Measurements from ENCODE around the gene CNGA1.
"Not testable (repeated sequence)": the region's sequence is repeated elsewhere in the genome, so short reads cannot be mapped to it uniquely, and the experiment has no call there.

The CNGA1 gene

GRCh38 chr4:48031802-48032525 is 15.5 kb upstream of the CNGA1 start:
- DNase-seq = no peak

GRCh38 chr4:48030470-48030869 is 14.0 kb upstream of the CNGA1 start:
- no peak for DNase-seq

- no peak for DNase-seq
Measured at GRCh38 chr4:48028696-48029095, 12.2 kb upstream of the CNGA1 start.

GRCh38 chr4:48027653-48028052 is 11.2 kb upstream of the CNGA1 start:
- no peak for DNase-seq

GRCh38 chr4:48025005-48025404 is 8.5 kb upstream of the CNGA1 start:
- peak in 1 of 56 donors; percentile 3 for DNase-seq

- DNase-seq = no peak
Measured at GRCh38 chr4:48024522-48024921, 8.0 kb upstream of the CNGA1 start.

- no peak for DNase-seq
Measured at GRCh38 chr4:48022192-48022799, 5.8 kb upstream of the CNGA1 start.

- DNase-seq = no peak
Measured at GRCh38 chr4:48021100-48021499, 4.6 kb upstream of the CNGA1 start.

- DNase-seq = no peak
Measured at GRCh38 chr4:48018112-48018511, 1.6 kb upstream of the CNGA1 start.

- peak in 8 of 56 donors; percentile 3 to 59 (median 11) for DNase-seq
Measured at GRCh38 chr4:48017108-48017571, 659 bp upstream of the CNGA1 start.

- DNase-seq = no peak
Measured at GRCh38 chr4:48015678-48016077, 803 bp downstream of the CNGA1 start.

GRCh38 chr4:48015216-48015615 is 1.3 kb downstream of the CNGA1 start:
- no peak for DNase-seq

GRCh38 chr4:48012824-48013223 is 3.7 kb downstream of the CNGA1 start:
- no peak for DNase-seq

- no peak for DNase-seq
Measured at GRCh38 chr4:48011722-48012121, 4.8 kb downstream of the CNGA1 start.

GRCh38 chr4:48010906-48011305 is 5.6 kb downstream of the CNGA1 start:
- DNase-seq = not testable (repeated sequence)

GRCh38 chr4:48008021-48008596 is 8.4 kb downstream of the CNGA1 start:
- no peak for DNase-seq

GRCh38 chr4:48005781-48006180 is 10.7 kb downstream of the CNGA1 start:
- DNase-seq = no peak

- DNase-seq = peak in 15 of 56 donors; percentile 0 to 43 (median 7)
Measured at GRCh38 chr4:48003568-48003967, 12.9 kb downstream of the CNGA1 start.

- no peak for DNase-seq
Measured at GRCh38 chr4:48002267-48002666, 14.2 kb downstream of the CNGA1 start.

- no peak for DNase-seq
Measured at GRCh38 chr4:47996021-47996420, 20.5 kb downstream of the CNGA1 start.

- DNase-seq = not testable (repeated sequence)
Measured at GRCh38 chr4:47992475-47992874, 24.0 kb downstream of the CNGA1 start.

- DNase-seq = no peak
Measured at GRCh38 chr4:47990145-47990544, 26.3 kb downstream of the CNGA1 start.

GRCh38 chr4:47974566-47974965 is 41.9 kb downstream of the CNGA1 start:
- peak in 1 of 56 donors; percentile 1 for DNase-seq

All from amygdala (tissue), 56 donors.